NCI-H526 (cell line): Measurements from ENCODE around the gene ARHGEF38.
"Not testable (repeated sequence)": the region's sequence is repeated elsewhere in the genome, so short reads cannot be mapped to it uniquely, and the experiment has no call there.

ENCODE experiments used
- DNase-seq, 2 experiments: peaks; one replicate each; lab custom pipeline; 2025; lab: John Stamatoyannopoulos, UW

Gene ARHGEF38

DNA sequence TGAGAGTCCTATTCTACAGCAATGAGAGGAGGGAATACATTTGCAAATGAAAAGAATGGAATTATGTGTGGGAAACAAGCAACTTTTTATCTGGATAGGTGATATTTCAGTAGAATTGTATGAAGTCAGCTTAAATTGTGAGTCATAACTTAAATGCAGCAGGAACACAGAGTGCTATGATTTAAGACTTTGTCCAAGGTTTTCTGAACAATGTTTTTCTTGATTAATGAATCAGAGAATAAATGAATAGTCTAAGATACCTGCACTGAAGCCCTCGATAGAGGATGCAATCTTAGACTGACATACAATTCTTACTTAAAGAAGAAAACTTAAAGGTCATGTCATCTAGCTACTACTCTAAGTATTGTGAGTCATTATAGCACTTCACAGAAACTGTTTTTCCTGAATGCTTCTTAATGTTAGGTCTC lies 8.0 kb downstream of the ARHGEF38 start:
- DNase-seq, result no peak

- no peak for DNase-seq
These were observed 10.9 kb downstream of the ARHGEF38 start for GRCh38 chr4:105563352-105563751.

GRCh38 chr4:105568584-105568983 lies 16.2 kb downstream of the ARHGEF38 start:
- DNase-seq, result no peak

- peak in 1 of 2 experiments; percentile 9 for DNase-seq
These were observed 16.8 kb downstream of the ARHGEF38 start for GRCh38 chr4:105569057-105569865.

DNA sequence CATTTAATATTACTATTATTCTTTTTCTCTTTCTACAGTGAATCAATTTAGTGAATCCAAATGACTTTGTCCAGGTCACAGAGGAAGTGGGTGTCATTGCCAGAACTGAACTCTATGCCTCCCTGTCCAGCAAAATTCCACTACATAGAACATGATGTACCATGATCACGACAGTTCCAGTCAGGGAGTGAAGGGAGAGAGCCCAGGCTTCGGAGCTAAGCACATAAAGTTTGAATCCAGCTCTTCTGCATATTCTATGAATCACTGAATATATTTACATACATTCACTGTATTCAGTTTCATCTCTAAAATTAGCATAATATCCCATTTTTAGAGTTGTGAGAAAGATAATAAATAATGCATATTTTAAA lies 17.4 kb downstream of the ARHGEF38 start:
- no peak for DNase-seq

GRCh38 chr4:105572296-105572695 lies 19.9 kb downstream of the ARHGEF38 start:
- no peak for DNase-seq

- DNase-seq, result peak in 1 of 2 experiments; percentile 44
These were observed 34.4 kb downstream of the ARHGEF38 start for GRCh38 chr4:105586638-105587328.

GRCh38 chr4:105587841-105588240 lies 35.4 kb downstream of the ARHGEF38 start:
- no peak for DNase-seq

DNA sequence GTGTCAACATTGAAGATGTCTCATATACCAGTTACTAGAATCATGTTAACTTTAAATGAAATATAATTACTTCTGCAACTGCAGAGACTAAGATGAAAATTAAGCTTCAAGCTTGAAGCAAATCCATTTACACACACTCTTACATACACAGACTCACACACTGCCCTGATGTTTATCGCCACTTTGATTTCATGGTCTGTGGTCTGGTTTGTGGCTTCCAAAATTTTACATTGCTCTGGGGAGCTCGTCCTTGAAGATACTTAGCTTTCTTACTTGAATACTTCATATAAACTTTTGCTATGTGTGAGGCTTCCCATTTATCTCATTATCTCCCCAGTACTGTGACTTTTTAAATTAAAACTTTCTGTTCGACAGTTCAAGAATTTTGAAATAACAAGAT lies 35.8 kb downstream of the ARHGEF38 start:
- DNase-seq, result no peak

DNA sequence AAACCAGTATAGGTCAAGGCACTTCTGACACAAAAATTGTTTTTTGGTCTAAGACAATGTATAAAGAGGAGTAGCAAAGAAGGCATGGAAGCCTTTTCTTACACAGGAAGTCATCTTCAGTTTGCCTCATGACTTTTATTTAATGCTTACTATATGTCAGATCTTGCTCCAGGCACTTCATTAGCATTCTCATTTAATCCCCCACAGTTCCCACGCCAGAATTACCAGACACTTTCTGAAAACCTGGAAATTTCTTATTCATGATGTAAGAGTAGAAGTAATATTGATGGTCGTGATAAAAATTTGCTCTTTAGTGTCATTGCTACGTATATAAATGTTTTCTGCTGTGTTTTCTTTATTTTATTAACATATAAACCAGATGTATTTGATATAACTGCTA lies 39.2 kb downstream of the ARHGEF38 start:
- no peak for DNase-seq

- no peak for DNase-seq
These were observed 41.9 kb downstream of the ARHGEF38 start for GRCh38 chr4:105594099-105595010.

DNA sequence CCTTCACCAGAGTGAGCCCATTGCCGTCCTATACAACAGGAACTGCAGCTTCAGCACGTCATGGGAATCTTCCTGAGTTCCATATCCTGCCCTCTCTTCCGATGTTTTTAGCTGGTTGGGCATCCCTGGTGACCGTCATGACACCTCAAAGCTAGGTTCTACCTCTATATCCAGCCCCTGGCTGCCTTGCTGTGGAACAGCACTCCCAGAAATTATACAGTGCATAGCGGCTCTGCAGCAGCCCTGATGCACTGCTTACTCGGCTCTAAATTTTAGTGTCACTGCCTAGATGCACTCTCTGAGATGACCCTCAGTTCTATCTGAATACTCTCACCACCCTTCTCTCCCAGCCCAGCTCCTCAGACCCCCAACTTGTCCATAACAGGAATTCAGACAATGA lies 44.3 kb downstream of the ARHGEF38 start:
- no peak for DNase-seq

DNA sequence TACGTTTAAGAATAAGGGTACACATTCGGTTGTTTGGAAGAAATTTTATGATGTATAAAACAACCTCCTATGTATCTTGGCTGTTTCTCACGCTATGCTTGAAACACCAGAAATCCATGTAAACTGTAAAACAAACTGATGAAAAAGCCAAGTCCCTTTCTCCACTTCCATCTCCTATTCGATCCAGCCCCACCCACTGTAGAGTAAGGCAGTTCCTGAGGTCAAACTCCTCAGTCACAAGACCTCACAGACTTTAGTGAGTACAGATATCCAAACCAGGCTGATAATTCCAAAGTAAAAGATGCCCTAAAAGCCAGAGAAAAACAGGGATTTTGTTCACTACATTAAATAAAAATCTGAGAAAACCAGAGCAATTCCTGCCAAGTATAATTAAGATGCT lies 45.6 kb downstream of the ARHGEF38 start:
- DNase-seq, result no peak

- DNase-seq, result no peak
These were observed 46.4 kb downstream of the ARHGEF38 start for GRCh38 chr4:105598787-105599186.

DNA sequence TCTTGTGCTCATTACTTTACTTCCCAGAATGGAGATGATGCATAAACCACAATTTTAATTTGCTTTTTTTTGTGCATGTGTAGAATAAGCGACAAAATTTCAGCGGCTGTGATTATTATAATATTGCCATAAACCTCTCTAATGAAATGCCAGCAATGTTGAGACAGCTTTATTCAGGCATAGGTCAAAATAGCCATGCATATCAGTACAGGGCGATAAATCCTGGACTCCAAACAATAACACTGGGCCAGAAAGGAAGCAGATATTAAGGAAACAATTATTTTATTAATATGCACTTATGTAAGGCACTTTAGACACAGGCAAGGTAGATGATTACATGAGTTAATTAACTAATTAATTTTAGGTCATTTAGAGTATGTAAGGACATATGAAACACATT lies 47.1 kb downstream of the ARHGEF38 start:
- DNase-seq, result no peak

DNA sequence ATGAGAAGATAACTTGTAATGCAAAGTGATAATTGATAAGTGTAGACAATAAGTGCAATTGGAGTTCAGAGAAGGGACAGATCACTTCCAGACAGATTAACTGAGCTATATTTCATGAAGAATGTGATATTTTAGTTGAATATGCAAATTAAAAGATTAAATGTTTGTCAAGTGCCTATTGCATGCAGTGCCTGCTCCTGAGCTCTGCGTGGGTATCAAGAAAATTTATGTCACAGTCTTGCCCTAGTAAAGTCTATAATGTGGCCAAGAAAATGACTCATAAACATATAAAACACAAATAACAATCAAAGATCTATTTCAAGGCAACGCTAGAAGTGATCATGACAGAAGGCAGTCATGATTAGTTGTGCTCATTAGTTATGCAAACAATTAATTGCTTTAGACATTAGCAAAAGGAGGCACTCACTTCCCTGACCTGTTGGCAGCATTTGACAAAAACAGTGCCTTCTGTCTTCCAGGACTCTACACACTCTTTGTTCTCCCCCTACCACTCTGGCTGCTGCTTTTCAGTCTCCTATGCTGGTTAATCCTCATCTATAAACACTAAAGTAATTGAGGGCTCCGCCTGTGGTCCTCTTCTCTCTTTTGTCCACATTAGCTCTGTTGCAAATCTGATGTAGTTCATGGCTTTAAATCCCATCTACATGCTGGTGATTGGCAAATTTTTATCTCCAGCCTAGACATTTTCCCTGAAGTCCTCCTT lies 47.7 kb downstream of the ARHGEF38 start:
- no peak for DNase-seq

DNA sequence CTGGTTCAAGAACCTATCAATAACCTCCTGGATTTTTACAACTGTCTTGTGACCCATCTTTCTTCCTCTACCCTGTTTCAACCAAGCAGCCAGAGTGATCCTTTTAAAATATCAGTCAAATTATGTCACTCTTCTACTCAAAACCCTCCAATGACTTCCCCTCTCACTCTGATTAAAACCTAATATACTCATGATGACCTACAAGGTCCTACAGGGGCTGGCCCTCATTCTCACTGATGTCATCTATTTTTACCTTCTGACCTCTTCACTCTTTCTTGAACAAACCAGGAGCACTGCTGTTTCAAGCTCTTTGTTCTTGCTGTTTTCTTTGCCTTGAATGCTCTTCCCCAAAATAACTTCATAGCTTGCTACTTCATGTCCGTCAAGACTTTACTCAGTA lies 48.5 kb downstream of the ARHGEF38 start:
- no peak for DNase-seq

DNA sequence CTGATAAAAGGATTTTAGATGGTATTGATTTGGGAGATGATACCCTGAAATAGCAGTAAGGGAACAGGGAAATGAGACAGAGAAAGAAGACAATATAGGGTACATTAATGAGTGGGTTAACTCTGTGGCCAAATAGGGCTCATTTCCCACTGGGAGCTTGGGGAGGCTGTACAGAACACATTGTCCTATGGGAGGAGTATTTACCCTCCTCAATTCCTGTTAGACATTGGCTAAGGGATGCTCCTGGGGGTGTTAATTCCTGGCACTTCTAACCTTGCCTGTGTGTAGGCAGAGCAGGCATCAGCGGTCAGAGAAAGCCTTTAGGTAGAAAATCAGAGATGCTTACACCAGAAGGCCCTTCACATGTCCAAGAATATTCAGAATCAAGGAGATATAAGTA lies 49.0 kb downstream of the ARHGEF38 start:
- no peak for DNase-seq

GRCh38 chr4:105603158-105603557 lies 50.7 kb downstream of the ARHGEF38 start:
- DNase-seq, result no peak

DNA sequence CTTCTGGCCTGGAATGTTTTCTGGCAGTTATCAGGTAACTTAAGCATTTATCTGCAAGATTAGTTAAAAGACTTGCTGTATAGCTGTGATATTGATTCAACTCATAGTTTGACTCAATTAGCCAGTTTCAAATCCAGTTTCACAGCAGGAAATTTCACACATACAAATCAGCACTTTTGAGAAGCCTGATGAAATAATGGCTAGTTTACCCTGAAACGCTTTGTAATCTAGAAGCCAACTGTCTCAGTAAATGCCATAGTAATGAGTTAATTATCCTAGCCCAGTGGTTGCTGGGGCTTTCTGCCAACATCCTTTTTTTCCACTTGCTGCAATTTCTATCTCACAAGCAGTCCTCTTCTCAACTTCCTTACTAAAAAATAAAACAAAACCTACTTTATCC lies 53.1 kb downstream of the ARHGEF38 start:
- DNase-seq, result no peak

GRCh38 chr4:105607876-105608275 lies 55.5 kb downstream of the ARHGEF38 start:
- no peak for DNase-seq

GRCh38 chr4:105609819-105610218 lies 57.4 kb downstream of the ARHGEF38 start:
- not testable (repeated sequence) for DNase-seq
